ENCODE results near the gene PDE6G.

PDE6G gene

GRCh38 chr17:81691196-81691595 is 34.9 kb upstream of the PDE6G start:
- no peak for TF ChIP-seq CTCF (IDR thresholded peaks at IDR 0.05)

- no peak for TF ChIP-seq CTCF (IDR thresholded peaks at IDR 0.05)
Observed at GRCh38 chr17:81690549-81690948, 34.2 kb upstream of the PDE6G start.

- no peak for TF ChIP-seq CTCF (IDR thresholded peaks at IDR 0.05)
Observed at GRCh38 chr17:81690066-81690465, 33.7 kb upstream of the PDE6G start.

- TF ChIP-seq CTCF (IDR thresholded peaks at IDR 0.05): no peak
Observed at GRCh38 chr17:81688616-81689015, 32.3 kb upstream of the PDE6G start.

GRCh38 chr17:81687770-81688541 is 31.6 kb upstream of the PDE6G start:
- TF ChIP-seq CTCF (IDR thresholded peaks at IDR 0.05): no peak

GRCh38 chr17:81686614-81687013 is 30.3 kb upstream of the PDE6G start:
- no peak for TF ChIP-seq CTCF (IDR thresholded peaks at IDR 0.05)

GRCh38 chr17:81685108-81685507 is 28.8 kb upstream of the PDE6G start:
- TF ChIP-seq CTCF (IDR thresholded peaks at IDR 0.05): no peak

Measured in LNCAP (cell line).